Measurements from ENCODE around the gene DLX4. TPM values are rescaled to one million over a fixed set of nuclear protein-coding genes. Genes with fewer than 3 reads are reported as not detected.
A peak's percentile ranks its signal among the peaks of the same experiment; 100 is the strongest.

The DLX4 gene
- total RNA-seq, 1 donor from 2014 or later = not detected

- H3K4me3 ChIP-seq = no peak overlapping the region
- H3K4me1 ChIP-seq = no peaks in the 10 kb centered on the region
- DNase-seq (ENCODE audit: low spot score in 2 of 2) = no peak
- no peak for TF ChIP-seq CTCF (IDR thresholded peaks at IDR 0.05)
- intact Hi-C loops (cut with DNase I) = no loop called here
- H3K27me3 ChIP-seq = no peaks in the 10 kb centered on the region
- no peaks in the 10 kb centered on the region for H3K36me3 ChIP-seq
- no peak overlapping the region for H3K27ac ChIP-seq
- no peaks in the 10 kb centered on the region for H3K9me3 ChIP-seq
Observed at GRCh38 chr17:49946964-49947584, 21.9 kb upstream of the DLX4 start.

- DNase-seq (ENCODE audit: low spot score in 2 of 2) = no peak
- no peak for TF ChIP-seq CTCF (IDR thresholded peaks at IDR 0.05)
- Histone ChIP-seq H3K27me3 (no peaks in the 10 kb centered on the region), H3K9me3 (no peaks in the 10 kb centered on the region), H3K4me3 (no peak overlapping the region), H3K36me3 (no peaks in the 10 kb centered on the region), H3K4me1 (no peaks in the 10 kb centered on the region), H3K27ac (no peak overlapping the region)
- intact Hi-C loops (cut with DNase I) = no loop called here
Observed at GRCh38 chr17:49949634-49950033, 19.4 kb upstream of the DLX4 start.

GRCh38 chr17:49951362-49952082 lies 17.5 kb upstream of the DLX4 start:
- no peak for DNase-seq (ENCODE audit: low spot score in 2 of 2)
- intact Hi-C loops (cut with DNase I) = loop anchor here (1.0 kb wide), 1 partner anchor 45 kb away; no protein-coding TSS in a partner anchor
- no peak for TF ChIP-seq CTCF (IDR thresholded peaks at IDR 0.05)

GRCh38 chr17:49952209-49952911 lies 16.6 kb upstream of the DLX4 start:
- Histone ChIP-seq H3K4me3 (no peak overlapping the region), H3K9me3 (no peaks in the 10 kb centered on the region), H3K4me1 (no peaks in the 10 kb centered on the region), H3K27me3 (no peaks in the 10 kb centered on the region), H3K36me3 (no peaks in the 10 kb centered on the region), H3K27ac (no peak overlapping the region)
- DNase-seq (ENCODE audit: low spot score in 2 of 2) = peak; percentile 23 to 84
- intact Hi-C loops (cut with DNase I) = loop anchor here (1.0 kb wide), 1 partner anchor 44 kb away; no protein-coding TSS in a partner anchor
- TF ChIP-seq CTCF (IDR thresholded peaks at IDR 0.05) = peak; percentile 68 to 82 (median 71)

More at GRCh38 chr17:49951362-49952082, 17.5 kb upstream of the DLX4 start:
- H3K36me3 ChIP-seq = no peaks in the 10 kb centered on the region
- H3K9me3 ChIP-seq = no peaks in the 10 kb centered on the region
- H3K27me3 ChIP-seq = no peaks in the 10 kb centered on the region
- no peak overlapping the region for H3K27ac ChIP-seq
- no peak overlapping the region for H3K4me3 ChIP-seq
- no peaks in the 10 kb centered on the region for H3K4me1 ChIP-seq

- no peak for TF ChIP-seq CTCF (IDR thresholded peaks at IDR 0.05)
- no peaks in the 10 kb centered on the region for H3K27me3 ChIP-seq
- no peaks in the 10 kb centered on the region for H3K9me3 ChIP-seq
- no peak overlapping the region for H3K27ac ChIP-seq
- DNase-seq (ENCODE audit: low spot score in 2 of 2) = no peak
- H3K4me1 ChIP-seq = no peaks in the 10 kb centered on the region
- no peaks in the 10 kb centered on the region for H3K36me3 ChIP-seq
- H3K4me3 ChIP-seq = no peak overlapping the region
- intact Hi-C loops (cut with DNase I) = loop anchor here (1.0 kb wide), 1 partner anchor 43 kb away; no protein-coding TSS in a partner anchor
Observed at GRCh38 chr17:49952912-49953497, 16.0 kb upstream of the DLX4 start.

Data from ascending aorta (tissue), 2 donors.